ENCODE data around the gene MTCP1.
A peak's percentile ranks its signal among the peaks of the same experiment; 100 is the strongest.

Gene MTCP1

GRCh38 chrX:155052738-155053498 is 18.0 kb downstream of the MTCP1 start:
- no peak for DNase-seq

GRCh38 chrX:155048977-155049619 is 21.8 kb downstream of the MTCP1 start:
- peak; percentile 77 for DNase-seq

DNA sequence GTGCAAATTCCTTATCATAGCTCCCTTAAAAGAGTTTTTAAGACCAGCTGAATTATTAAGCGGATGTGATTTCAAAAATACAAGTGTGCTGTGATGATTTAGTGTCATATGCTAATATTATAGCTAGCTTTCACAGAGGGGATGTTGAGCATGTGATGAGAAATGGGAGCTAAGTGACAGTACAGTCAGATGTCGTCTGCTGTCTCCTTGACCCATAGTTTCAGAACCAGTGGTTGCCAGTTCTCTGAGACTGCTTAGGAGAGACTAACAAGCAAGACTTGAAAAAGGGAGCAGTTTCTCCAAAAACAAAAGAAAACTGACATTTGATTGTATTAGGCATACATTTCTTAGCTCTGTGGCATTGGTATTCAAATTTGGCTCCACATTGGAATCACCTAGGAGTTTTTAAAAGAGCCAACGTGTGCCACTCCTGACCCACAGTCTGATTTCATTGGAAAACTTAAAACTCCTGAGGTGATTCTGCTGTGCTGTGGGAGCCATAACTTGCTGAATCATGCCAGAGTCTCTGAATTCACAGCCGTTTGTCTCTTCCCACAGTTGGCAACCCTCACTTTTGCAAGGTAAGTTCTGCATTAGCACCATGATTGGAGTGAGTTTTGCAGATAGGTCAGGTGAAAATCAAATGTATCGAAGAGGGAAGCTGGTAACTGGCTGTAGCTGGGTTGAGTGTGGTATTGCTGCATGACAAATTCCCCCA is 24.0 kb downstream of the MTCP1 start:
- no peak for DNase-seq

GRCh38 chrX:155046129-155046810 is 24.7 kb downstream of the MTCP1 start:
- no peak for DNase-seq

- DNase-seq, result no peak
Observed at GRCh38 chrX:155035688-155036087, 35.2 kb downstream of the MTCP1 start.

DNA sequence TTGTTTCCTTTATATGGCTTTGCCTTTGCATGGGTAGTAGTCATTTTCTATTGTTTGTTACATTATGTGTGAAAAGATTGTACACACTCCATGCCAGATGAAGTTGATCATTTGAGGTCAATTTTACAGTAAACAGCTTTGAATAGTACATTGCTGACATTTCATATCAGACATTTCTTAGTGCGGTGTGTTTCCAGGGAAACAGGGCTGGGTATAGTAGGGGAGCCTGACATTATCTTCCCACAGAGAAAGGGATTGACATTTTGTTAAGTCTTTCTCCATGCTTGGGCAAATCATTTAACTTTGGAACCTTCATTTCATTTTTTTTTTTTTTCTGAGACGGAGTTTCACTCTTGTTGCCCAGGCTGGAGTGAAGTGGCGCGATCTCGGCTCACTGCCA is 39.3 kb downstream of the MTCP1 start:
- no peak for DNase-seq

- no peak for DNase-seq
Observed at GRCh38 chrX:155028877-155029291, 42.1 kb downstream of the MTCP1 start.

- no peak for DNase-seq
Observed at GRCh38 chrX:155028129-155028528, 42.8 kb downstream of the MTCP1 start.

GRCh38 chrX:155027509-155028066 is 43.3 kb downstream of the MTCP1 start:
- DNase-seq, result no peak

DNA sequence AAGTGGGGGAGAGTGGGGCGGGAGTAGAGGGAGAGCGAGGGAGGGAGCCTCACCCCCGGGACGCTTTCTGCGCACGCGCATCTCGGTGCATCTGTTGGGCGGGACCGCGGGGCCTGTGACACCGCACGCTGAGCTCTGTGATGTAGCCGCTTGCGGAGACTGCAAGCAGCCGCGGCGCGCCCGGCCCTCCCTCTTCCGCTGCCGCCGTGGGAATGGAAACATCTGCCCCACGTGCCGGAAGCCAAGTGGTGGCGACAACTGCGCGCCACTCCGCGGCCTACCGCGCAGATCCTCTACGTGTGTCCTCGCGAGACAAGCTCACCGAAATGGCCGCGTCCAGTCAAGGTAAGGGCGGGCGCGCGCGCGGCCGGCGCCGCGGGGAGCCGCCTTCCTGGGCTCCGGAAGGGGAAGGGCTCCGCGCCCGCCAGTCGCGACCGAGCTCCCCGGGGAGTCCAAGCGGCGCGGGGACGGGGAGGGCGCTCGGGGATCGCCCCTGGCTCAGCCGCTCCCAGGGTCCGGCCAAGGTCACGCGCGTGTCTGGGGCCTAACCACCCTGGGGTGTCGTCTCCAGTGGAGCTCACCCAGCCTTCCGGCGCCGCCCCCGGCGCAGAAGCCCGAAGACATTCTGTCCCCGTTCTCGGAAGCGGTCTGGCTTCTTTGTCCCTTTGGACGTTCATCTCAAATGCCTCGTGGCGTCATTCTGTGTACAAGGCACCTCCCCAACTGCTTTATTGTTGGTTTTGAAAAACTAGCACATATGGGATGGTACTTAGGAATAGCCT is 44.0 kb downstream of the MTCP1 start, which contains the start of gene FUNDC2:
Gene FUNDC2, plus strand, starts transcription at position 118 of the 782 bp plus-strand sequence. Its CDS starts 95 bp downstream, at position 213.
- DNase-seq, result peak; percentile 97

- no peak for DNase-seq
Observed at GRCh38 chrX:155026420-155026726, 44.6 kb downstream of the MTCP1 start.

DNA sequence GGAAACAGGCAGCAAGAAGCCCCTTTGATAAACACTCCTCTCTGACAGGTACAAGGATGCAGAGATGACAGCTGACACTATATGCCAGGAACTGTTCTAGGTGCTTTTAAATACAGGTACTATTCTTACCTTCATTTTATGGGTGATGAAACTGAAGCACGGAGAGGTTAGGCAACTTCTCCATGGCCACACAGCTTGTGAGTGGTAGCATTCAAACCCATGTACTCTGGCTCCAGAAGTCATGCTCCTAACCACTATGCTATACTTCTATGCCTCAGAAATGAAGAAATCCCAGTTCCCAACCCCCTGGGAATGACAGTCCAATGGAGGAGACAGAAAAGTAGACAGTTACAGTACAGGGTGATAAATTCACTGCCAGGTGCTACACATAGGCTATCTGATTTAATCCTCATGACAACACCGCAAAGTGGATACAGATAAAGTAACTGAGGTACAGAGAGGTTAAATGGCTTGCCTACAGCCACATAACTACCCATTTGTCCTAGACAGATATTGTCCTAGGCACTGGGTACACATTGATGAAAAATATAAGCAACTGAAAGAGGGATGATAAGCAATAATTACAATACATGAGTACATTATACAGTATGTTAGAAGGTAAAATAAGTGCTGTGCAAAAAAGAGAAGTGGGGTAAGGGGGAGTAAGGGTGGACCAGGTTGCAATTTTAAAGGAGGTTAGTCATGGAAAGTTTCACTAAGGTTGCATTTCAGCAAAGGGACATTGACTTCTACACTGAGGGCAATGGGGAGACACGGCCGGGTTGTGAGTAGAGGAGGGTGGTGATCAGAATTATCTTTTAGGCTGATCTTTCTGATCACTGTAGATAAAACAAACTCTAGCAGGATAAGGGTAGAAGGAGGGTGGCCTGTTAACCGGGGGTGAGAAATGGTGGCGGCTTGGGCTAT is 46.8 kb downstream of the MTCP1 start:
- no peak for DNase-seq

- no peak for DNase-seq
Observed at GRCh38 chrX:155022585-155022984, 48.4 kb downstream of the MTCP1 start, which contains the start of gene F8. F8 (minus strand) TSS chrX:155022723; CDS start chrX:155022552, 171 bp downstream.

- DNase-seq, result no peak
Observed at GRCh38 chrX:155020591-155020990, 50.3 kb downstream of the MTCP1 start.
